HG03342 (cell line): ENCODE results near the gene COIL.
A peak's percentile ranks its signal among the peaks of the same experiment; 100 is the strongest.

Experiments
- ATAC-seq: cut with Tn5 transposase; IDR thresholded peaks from one replicate; pipeline ENCODE4 v1.9.1; 2021; ENCODE audit warnings: mild to moderate bottlenecking, moderate library complexity; ENCODE audit not compliant: unreplicated experiment

COIL gene

GRCh38 chr17:56910509-56911235 lies 50.2 kb downstream of the COIL start:
- no peak for ATAC-seq

- ATAC-seq = no peak
Observed at GRCh38 chr17:56909742-56910508, 50.9 kb downstream of the COIL start.

- ATAC-seq = peak; percentile 89
Observed at GRCh38 chr17:56908001-56908542, 52.8 kb downstream of the COIL start.

GRCh38 chr17:56903560-56903959 lies 57.3 kb downstream of the COIL start:
- no peak for ATAC-seq

- ATAC-seq = no peak
Observed at GRCh38 chr17:56902348-56902747, 58.5 kb downstream of the COIL start.

- ATAC-seq = no peak
Observed at GRCh38 chr17:56899403-56899802, 61.4 kb downstream of the COIL start.

GRCh38 chr17:56898874-56899273 lies 62.0 kb downstream of the COIL start:
- ATAC-seq = no peak

GRCh38 chr17:56897646-56898424 lies 63.0 kb downstream of the COIL start:
- ATAC-seq = peak; percentile 62

GRCh38 chr17:56896968-56897359 lies 63.9 kb downstream of the COIL start:
- no peak for ATAC-seq

GRCh38 chr17:56896217-56896967 lies 64.5 kb downstream of the COIL start:
- no peak for ATAC-seq

- no peak for ATAC-seq
Observed at GRCh38 chr17:56894859-56895455, 65.9 kb downstream of the COIL start.

GRCh38 chr17:56893503-56893902 lies 67.3 kb downstream of the COIL start:
- no peak for ATAC-seq

GRCh38 chr17:56892333-56892732 lies 68.5 kb downstream of the COIL start:
- no peak for ATAC-seq

- ATAC-seq = no peak
Observed at GRCh38 chr17:56891751-56892150, 69.1 kb downstream of the COIL start.

- ATAC-seq = no peak
Observed at GRCh38 chr17:56890906-56891674, 69.8 kb downstream of the COIL start.

GRCh38 chr17:56890390-56890789 lies 70.5 kb downstream of the COIL start:
- ATAC-seq = no peak
